Calu3 (cell line): ENCODE measurements around the gene ARID3C. TPM values are rescaled to one million over a fixed set of nuclear protein-coding genes. Genes with fewer than 3 reads are reported as not detected.
A peak's percentile ranks its signal among the peaks of the same experiment; 100 is the strongest.

Experiments used
- BruUV-seq: library from RNA; stranded (reverse); fragments of 400-500 nt; replicated peaks from 2 replicates; lab custom pipeline; 2021; lab: Mats Ljungman, UMichigan
- CTCF ChIA-PET: fragments of 300-600 bp; sonication (Branson Sonifier 250); formaldehyde crosslinking; loops from one replicate; lab custom pipeline; 2022; ENCODE audit warnings: antibody characterized with exemption; lab: Charles Lee
- DNase-seq: peaks from one replicate; pipeline ENCODE4 v3.0.0; 2022
- H3K27ac Mint-ChIP-seq: one replicate; pipeline ENCODE4 v1.8.0; 2022; ENCODE audit warnings: mixed read lengths; ENCODE audit not compliant: unreplicated experiment
- H3K27me3 Mint-ChIP-seq: one replicate; pipeline ENCODE4 v1.8.0; 2022; ENCODE audit warnings: mixed read lengths; ENCODE audit not compliant: unreplicated experiment
- H3K36me3 Mint-ChIP-seq: one replicate; pipeline ENCODE4 v1.8.0; 2022; ENCODE audit warnings: mild to moderate bottlenecking, moderate library complexity, mixed read lengths; ENCODE audit not compliant: insufficient read depth, unreplicated experiment
- H3K4me1 Mint-ChIP-seq: one replicate; pipeline ENCODE4 v1.8.0; 2022; ENCODE audit warnings: mild to moderate bottlenecking, low read depth, mixed read lengths; ENCODE audit not compliant: unreplicated experiment
- H3K4me3 Mint-ChIP-seq: one replicate; pipeline ENCODE4 v1.8.0; 2022; ENCODE audit warnings: mild to moderate bottlenecking, low read depth, moderate library complexity, mixed read lengths; ENCODE audit not compliant: unreplicated experiment
- H3K9me3 Mint-ChIP-seq: one replicate; pipeline ENCODE4 v1.8.0; 2022; ENCODE audit warnings: low read depth, mixed read lengths; ENCODE audit not compliant: unreplicated experiment
- intact Hi-C: fragments of 100-400 bp; cut with micrococcal nuclease; formaldehyde crosslinking; loops from one replicate; pipeline ENCODE4 v1.10.0; 2022; ENCODE audit not compliant: unreplicated experiment
- total RNA-seq: library from RNA; stranded (reverse); gene quantifications from 2 replicates; pipeline ENCODE4 v1.2.3, GENCODE V29; 2022
- TF ChIP-seq, protein P1 (sequence below): fragments of 200-600 bp; IDR thresholded peaks from one replicate; pipeline ENCODE4 v1.8.0; 2022; ENCODE audit warnings: antibody characterized with exemption; ENCODE audit not compliant: unreplicated experiment

Gene ARID3C
- total RNA-seq, 1 experiment from 2014 or later, result not detected

DNA sequence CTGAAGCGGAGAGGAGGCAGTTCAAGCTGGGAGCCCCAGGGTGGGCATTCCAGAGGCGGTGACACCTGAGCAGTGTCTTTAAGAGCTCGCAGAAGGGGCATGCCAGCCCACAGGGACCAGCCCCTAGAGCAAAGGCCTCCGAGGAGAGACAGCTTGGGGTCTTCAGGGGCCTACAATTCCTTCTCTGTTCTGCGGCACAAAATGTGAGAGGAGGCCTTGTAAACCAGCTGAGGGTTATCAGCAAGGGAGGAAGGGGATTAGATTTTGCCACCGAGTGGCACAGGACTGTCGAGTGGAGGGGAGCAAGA lies 9.2 kb upstream of the ARID3C start:
- Mint-ChIP-seq H3K4me1 (peaks cover 10% of the 10 kb centered on the region), H3K27ac (peak overlapping the region; percentile 56), H3K27me3 (no peaks in the 10 kb centered on the region), H3K4me3 (peak overlapping the region; percentile 83), H3K9me3 (no peaks in the 10 kb centered on the region), H3K36me3 (peaks cover 16% of the 10 kb centered on the region)
- BruUV-seq, result TSS peak; percentile 34
- DNase-seq, result no peak
- intact Hi-C loops, result no loop called here
- TF ChIP-seq, protein P1, sequence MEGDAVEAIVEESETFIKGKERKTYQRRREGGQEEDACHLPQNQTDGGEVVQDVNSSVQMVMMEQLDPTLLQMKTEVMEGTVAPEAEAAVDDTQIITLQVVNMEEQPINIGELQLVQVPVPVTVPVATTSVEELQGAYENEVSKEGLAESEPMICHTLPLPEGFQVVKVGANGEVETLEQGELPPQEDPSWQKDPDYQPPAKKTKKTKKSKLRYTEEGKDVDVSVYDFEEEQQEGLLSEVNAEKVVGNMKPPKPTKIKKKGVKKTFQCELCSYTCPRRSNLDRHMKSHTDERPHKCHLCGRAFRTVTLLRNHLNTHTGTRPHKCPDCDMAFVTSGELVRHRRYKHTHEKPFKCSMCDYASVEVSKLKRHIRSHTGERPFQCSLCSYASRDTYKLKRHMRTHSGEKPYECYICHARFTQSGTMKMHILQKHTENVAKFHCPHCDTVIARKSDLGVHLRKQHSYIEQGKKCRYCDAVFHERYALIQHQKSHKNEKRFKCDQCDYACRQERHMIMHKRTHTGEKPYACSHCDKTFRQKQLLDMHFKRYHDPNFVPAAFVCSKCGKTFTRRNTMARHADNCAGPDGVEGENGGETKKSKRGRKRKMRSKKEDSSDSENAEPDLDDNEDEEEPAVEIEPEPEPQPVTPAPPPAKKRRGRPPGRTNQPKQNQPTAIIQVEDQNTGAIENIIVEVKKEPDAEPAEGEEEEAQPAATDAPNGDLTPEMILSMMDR, result no peak
- CTCF ChIA-PET, result no interaction called here

DNA sequence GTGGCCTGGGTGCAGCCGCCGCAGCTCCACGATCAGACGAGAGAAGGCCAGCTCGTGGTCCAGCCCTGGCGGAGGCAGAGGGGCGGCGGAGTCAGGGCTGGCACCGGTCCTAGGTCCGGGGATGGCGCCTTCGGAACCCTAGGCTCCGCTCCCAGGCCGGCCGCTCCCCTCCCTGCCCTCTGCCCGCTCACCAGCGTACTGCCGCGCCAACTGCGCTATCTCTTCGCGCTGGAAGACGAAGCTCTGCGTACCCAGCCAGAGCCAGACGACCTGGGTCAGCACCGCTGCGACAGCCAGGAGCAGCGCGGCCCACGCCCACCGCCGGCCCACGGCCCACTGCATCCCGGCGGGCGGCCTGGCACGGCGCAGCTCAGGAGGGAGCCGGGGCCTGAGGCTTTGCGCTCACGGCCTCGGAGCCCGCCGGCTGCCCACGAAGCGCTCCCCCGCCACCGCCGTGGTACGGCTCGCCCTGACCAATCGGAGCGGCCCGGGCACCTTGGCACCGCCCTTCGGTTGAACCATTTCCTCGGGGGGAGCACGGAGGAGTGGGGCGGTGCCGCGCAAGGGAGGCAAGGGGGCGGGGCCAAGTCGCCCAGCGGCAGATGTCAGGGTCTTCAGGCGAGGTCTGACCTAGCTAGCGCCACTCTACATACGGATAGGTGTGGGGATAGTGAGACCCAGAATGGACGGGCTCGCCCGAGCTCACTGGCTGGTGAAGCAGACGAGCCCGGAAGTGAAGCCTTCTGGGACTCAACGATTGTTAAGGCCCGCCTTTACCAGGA lies 8.7 kb upstream of the ARID3C start, which contains the start of gene SIGMAR1:
Gene SIGMAR1 (minus strand): TSS at position 432 of the 782 bp plus-strand sequence. CDS start 90 bp downstream, at position 342.
- DNase-seq, result peak; percentile 91
- TF ChIP-seq, protein P1, result no peak
- Mint-ChIP-seq H3K27me3 (no peaks in the 10 kb centered on the region), H3K9me3 (no peaks in the 10 kb centered on the region), H3K4me3 (peak within 1 kb of the TSS; percentile 83), H3K27ac (peak within 1 kb of the TSS; percentile 56), H3K4me1 (peaks cover 10% of the 10 kb centered on the region), H3K36me3 (peaks cover 16% of the 10 kb centered on the region)
- no TSS peak for BruUV-seq
- CTCF ChIA-PET, result interaction anchor here (0.6 to 1.3 kb wide), 3 partner anchors 9 to 257 kb away, joined by 3 to 5 read pairs (median 3); partner anchors contain the start of gene GALT
- intact Hi-C loops, result no loop called here

DNA sequence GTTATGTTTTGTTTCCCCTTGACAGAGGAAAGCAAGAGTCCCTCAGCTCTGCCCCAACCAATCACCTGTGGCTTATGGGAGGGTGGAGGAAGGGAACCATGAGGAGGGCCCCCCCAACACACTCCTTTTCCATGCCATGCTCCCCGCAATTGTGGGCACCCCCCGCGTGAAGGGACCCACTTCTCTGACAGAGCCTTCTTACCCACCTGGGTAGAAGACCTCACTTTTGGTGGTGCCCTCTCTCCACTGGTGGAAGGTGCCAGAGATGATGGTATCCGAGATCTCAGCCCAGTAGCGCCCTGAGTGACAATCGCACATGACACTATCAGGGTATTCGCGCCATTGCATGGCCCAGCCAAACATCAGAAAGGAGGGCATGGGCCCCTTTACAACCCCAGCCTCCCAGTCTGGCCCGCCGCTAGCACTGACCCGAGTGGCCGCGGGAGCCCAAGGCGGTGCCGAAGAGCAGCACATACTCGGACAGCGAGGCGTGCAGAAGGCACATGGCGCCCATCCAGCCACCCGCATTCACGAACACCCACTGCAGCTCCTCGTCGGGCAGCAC lies 8.0 kb upstream of the ARID3C start:
- no peak for DNase-seq
- TF ChIP-seq, protein P1, result no peak
- Mint-ChIP-seq H3K36me3 (peaks cover 16% of the 10 kb centered on the region), H3K4me3 (peak overlapping the region; percentile 83), H3K9me3 (no peaks in the 10 kb centered on the region), H3K4me1 (peaks cover 10% of the 10 kb centered on the region), H3K27ac (no peak overlapping the region), H3K27me3 (no peaks in the 10 kb centered on the region)
- intact Hi-C loops, result no loop called here
- CTCF ChIA-PET, result interaction anchor here (0.6 to 1.3 kb wide), 3 partner anchors 10 to 256 kb away, joined by 3 to 5 read pairs (median 3); partner anchors contain the start of gene GALT
- no TSS peak for BruUV-seq

DNA sequence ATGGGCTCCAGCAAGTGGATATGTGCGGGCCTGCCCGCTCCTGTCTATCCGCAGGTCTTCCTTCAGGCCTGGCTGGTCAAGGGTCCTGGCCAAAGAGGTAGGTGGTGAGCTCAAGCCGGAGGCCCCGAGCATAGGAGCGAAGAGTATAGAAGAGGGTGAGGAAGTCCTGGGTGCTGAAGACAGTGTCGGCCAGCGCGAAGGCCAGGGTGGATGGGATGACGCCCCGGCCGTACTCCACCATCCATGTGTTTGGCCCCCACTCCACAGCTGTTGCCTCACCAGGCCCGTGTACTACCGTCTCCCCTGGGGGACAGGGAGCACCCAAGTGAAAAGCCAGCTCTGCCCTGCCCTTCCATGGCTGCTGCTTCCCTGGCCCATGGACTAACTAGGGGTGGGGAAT lies 6.7 kb upstream of the ARID3C start:
- CTCF ChIA-PET, result no interaction called here
- H3K36me3 Mint-ChIP-seq, result peaks cover 16% of the 10 kb centered on the region
- intact Hi-C loops, result no loop called here
- peak overlapping the region; percentile 83 for H3K4me3 Mint-ChIP-seq
- TF ChIP-seq, protein P1, result no peak
- no peaks in the 10 kb centered on the region for H3K9me3 Mint-ChIP-seq
- H3K4me1 Mint-ChIP-seq, result peaks cover 10% of the 10 kb centered on the region
- no peak overlapping the region for H3K27ac Mint-ChIP-seq
- peaks cover 6% of the 10 kb centered on the region for H3K27me3 Mint-ChIP-seq
- BruUV-seq, result no TSS peak
- DNase-seq, result no peak
